HCT116 (cell line): ENCODE data around the gene BRINP3.

Experiments
- EZH2phosphoT487 ChIP-seq: fragments of 200-600 bp; IDR thresholded peaks from 2 replicates; pipeline ENCODE4 v1.6.1; 2018; ENCODE audit warnings: antibody characterized with exemption, borderline replicate concordance
- POLR2A ChIP-seq: IDR thresholded peaks from 2 replicates; pipeline ENCODE4 v1.7.0; 2011; ENCODE audit warnings: borderline replicate concordance; ENCODE audit not compliant: insufficient read depth, insufficient read length; ENCODE audit errors: extremely low read depth
- POLR2AphosphoS5 ChIP-seq: IDR thresholded peaks from 2 replicates; pipeline ENCODE4 v1.6.1; 2011; ENCODE audit warnings: mild to moderate bottlenecking, low read depth, low read length, moderate library complexity
- ZNF274 ChIP-seq: fragments of 200-500 bp; sonication (Bioruptor generic); IDR thresholded peaks from 2 replicates; pipeline ENCODE4 v1.6.1; 2014; ENCODE audit warnings: mild to moderate bottlenecking, low read depth, low read length, inconsistent platforms
- TF ChIP-seq, protein P1 (sequence below), 3 experiments: fragments of 200-600 bp in 1 of 3; sonication (generic) in 1 of 3; IDR thresholded peaks in 2 of 3; conservative IDR thresholded peaks in 1 of 3; 2 replicates each; pipeline ENCODE4 v1.5.1; 2012 to 2017; ENCODE audit warnings: low read depth in 2 of 3, low read length in 2 of 3, antibody characterized with exemption in 1 of 3, borderline replicate concordance in 1 of 3, control low read depth in 1 of 3, mild to moderate bottlenecking in 1 of 3, mixed read lengths in 1 of 3, mixed run types in 1 of 3, moderate library complexity in 1 of 3; ENCODE audit not compliant: insufficient read depth in 1 of 3

DNA sequence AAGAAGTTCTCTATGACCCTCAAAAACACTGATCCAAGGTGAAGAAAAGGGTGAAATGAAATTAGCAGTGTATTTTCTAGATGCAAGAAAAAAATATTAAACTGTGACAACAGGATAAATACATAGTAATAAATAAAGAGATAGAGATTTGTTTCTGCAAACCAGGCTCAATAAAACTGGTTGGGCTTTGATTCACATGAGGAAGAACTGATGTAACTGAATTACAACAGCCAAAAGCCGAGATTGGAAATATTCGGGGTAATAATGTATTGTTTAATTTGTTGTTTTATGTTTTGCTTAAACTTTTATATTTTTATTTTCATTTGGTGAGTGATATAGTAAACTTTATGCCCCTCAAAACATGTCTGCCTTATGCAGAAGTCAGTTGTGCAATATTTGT is 285.0 kb downstream of the BRINP3 start:
- TF ChIP-seq EZH2phosphoT487: no peak
- TF ChIP-seq, protein P1, sequence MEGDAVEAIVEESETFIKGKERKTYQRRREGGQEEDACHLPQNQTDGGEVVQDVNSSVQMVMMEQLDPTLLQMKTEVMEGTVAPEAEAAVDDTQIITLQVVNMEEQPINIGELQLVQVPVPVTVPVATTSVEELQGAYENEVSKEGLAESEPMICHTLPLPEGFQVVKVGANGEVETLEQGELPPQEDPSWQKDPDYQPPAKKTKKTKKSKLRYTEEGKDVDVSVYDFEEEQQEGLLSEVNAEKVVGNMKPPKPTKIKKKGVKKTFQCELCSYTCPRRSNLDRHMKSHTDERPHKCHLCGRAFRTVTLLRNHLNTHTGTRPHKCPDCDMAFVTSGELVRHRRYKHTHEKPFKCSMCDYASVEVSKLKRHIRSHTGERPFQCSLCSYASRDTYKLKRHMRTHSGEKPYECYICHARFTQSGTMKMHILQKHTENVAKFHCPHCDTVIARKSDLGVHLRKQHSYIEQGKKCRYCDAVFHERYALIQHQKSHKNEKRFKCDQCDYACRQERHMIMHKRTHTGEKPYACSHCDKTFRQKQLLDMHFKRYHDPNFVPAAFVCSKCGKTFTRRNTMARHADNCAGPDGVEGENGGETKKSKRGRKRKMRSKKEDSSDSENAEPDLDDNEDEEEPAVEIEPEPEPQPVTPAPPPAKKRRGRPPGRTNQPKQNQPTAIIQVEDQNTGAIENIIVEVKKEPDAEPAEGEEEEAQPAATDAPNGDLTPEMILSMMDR (IDR thresholded peaks at IDR 0.05 in 2 of 3, conservative IDR thresholded peaks at IDR 0.05 in 1 of 3; ENCODE audit: borderline replicate concordance in 1 of 3, insufficient read depth in 1 of 3, low read depth in 2 of 3, low read length in 2 of 3): no peak
- no peak for TF ChIP-seq POLR2AphosphoS5
- no peak for TF ChIP-seq ZNF274
- no peak for TF ChIP-seq POLR2A
